OCI-LY7 (cell line): ENCODE measurements around the gene SIGLEC5. TPM values are rescaled to one million over a fixed set of nuclear protein-coding genes. Genes with fewer than 3 reads are reported as not detected.

ENCODE experiments used
- BruUV-seq: library from RNA; stranded (reverse); fragments of 400-500 nt; replicated peaks from 2 replicates; lab custom pipeline; 2021; lab: Mats Ljungman, UMichigan
- CTCF ChIA-PET: fragments of 300-600 bp; sonication (Branson Sonifier 250); formaldehyde crosslinking; loops from one replicate; lab custom pipeline; 2022; ENCODE audit warnings: antibody characterized with exemption; ENCODE audit not compliant: unreplicated experiment; lab: Charles Lee
- POLR2A ChIA-PET: fragments of 300-600 bp; sonication (Branson Sonifier 250); formaldehyde crosslinking; loops from one replicate; lab custom pipeline; 2022; ENCODE audit warnings: antibody characterized with exemption; lab: Charles Lee
- DNase-seq: peaks from one replicate; pipeline ENCODE4 v3.0.0-alpha.2; 2015; ENCODE audit warnings: low spot score
- H2AFZ ChIP-seq: fragments of 200-600 bp; sonication (generic), shearing (Covaris generic); 2 replicates; pipeline ENCODE4 v1.6.1; 2014; ENCODE audit warnings: mild to moderate bottlenecking, antibody characterized with exemption, low read length, moderate library complexity
- H3K27ac ChIP-seq: fragments of 200-600 bp; sonication (generic); 2 replicates; pipeline ENCODE4 v1.5.1; 2014; ENCODE audit warnings: mixed run types, low read depth, mild to moderate bottlenecking, moderate library complexity, low read length, inconsistent platforms; ENCODE audit not compliant: poor library complexity, severe bottlenecking
- H3K36me3 ChIP-seq: fragments of 200-600 bp; sonication (generic); 2 replicates; pipeline ENCODE4 v1.6.1; 2014; ENCODE audit warnings: mild to moderate bottlenecking, antibody characterized with exemption, low read length, moderate library complexity, mixed read lengths; ENCODE audit not compliant: insufficient read depth
- H3K4me1 ChIP-seq: fragments of 200-600 bp; sonication (generic); 2 replicates; pipeline ENCODE4 v1.5.1; 2014; ENCODE audit warnings: mild to moderate bottlenecking, low read length; ENCODE audit not compliant: insufficient read depth, poor library complexity, severe bottlenecking
- H3K4me2 ChIP-seq: fragments of 200-600 bp; sonication (generic); 2 replicates; pipeline ENCODE4 v1.6.1; 2014; ENCODE audit warnings: mild to moderate bottlenecking, low read length
- H3K4me3 ChIP-seq: fragments of 200-600 bp; sonication (generic); 2 replicates; pipeline ENCODE4 v1.5.1; 2014; ENCODE audit warnings: mild to moderate bottlenecking, low read depth, low read length; ENCODE audit not compliant: poor library complexity, severe bottlenecking
- H3K79me2 ChIP-seq: fragments of 200-600 bp; sonication (generic); 2 replicates; pipeline ENCODE4 v1.6.1; 2016; ENCODE audit warnings: low read depth, mild to moderate bottlenecking, low read length, moderate library complexity, mixed read lengths; ENCODE audit not compliant: insufficient read depth
- H3K9me2 ChIP-seq: fragments of 200-600 bp; sonication (generic); 2 replicates; pipeline ENCODE4 v1.6.1; 2016; ENCODE audit warnings: mild to moderate bottlenecking, low read length, mixed read lengths; ENCODE audit not compliant: insufficient read depth
- H3K9me3 ChIP-seq: fragments of 200-600 bp; sonication (generic); 2 replicates; pipeline ENCODE4 v1.6.1; 2014; ENCODE audit warnings: mild to moderate bottlenecking, mixed run types, low read length, mixed read lengths
- H4K20me1 ChIP-seq: fragments of 200-600 bp; sonication (generic); 2 replicates; pipeline ENCODE4 v1.6.1; 2014; ENCODE audit warnings: mild to moderate bottlenecking, antibody characterized with exemption, low read length, moderate library complexity, mixed read lengths; ENCODE audit not compliant: insufficient read depth
- EZH2phosphoT487 ChIP-seq: fragments of 200-600 bp; sonication (generic); IDR thresholded peaks from 2 replicates; pipeline ENCODE4 v1.6.1; 2018; ENCODE audit warnings: low read depth, borderline replicate concordance, mild to moderate bottlenecking, mixed run types, antibody characterized with exemption, low read length, moderate library complexity, mixed read lengths
- intact Hi-C: fragments of 100-400 bp; cut with micrococcal nuclease; formaldehyde crosslinking; loops from one replicate; pipeline ENCODE4 v1.10.0; 2022; ENCODE audit not compliant: unreplicated experiment
- total RNA-seq, 2 experiments: library from RNA; depleted of rRNA in 1 of 2; stranded (reverse); fragments of >200 nt in 1 of 2; shearing (Covaris generic) in 1 of 2; gene quantifications; 2 replicates each; pipeline ENCODE4 v1.2.3, GENCODE V29; 2014 to 2022
- TF ChIP-seq, protein P1 (sequence below): fragments of 200-600 bp; sonication (generic); conservative IDR thresholded peaks from 2 replicates; pipeline ENCODE4 v1.5.1; 2014; ENCODE audit warnings: mild to moderate bottlenecking, antibody characterized with exemption, low read length, moderate library complexity, mixed read lengths

Gene SIGLEC5
- total RNA-seq, 2 experiments from 2014 or later, result not detected

- peak within 1 kb of the TSS; percentile 100 for H2AFZ ChIP-seq
- no peaks in the 10 kb centered on the region for H3K9me3 ChIP-seq
- TF ChIP-seq EZH2phosphoT487, result no peak
- TF ChIP-seq, protein P1, sequence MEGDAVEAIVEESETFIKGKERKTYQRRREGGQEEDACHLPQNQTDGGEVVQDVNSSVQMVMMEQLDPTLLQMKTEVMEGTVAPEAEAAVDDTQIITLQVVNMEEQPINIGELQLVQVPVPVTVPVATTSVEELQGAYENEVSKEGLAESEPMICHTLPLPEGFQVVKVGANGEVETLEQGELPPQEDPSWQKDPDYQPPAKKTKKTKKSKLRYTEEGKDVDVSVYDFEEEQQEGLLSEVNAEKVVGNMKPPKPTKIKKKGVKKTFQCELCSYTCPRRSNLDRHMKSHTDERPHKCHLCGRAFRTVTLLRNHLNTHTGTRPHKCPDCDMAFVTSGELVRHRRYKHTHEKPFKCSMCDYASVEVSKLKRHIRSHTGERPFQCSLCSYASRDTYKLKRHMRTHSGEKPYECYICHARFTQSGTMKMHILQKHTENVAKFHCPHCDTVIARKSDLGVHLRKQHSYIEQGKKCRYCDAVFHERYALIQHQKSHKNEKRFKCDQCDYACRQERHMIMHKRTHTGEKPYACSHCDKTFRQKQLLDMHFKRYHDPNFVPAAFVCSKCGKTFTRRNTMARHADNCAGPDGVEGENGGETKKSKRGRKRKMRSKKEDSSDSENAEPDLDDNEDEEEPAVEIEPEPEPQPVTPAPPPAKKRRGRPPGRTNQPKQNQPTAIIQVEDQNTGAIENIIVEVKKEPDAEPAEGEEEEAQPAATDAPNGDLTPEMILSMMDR, result no peak
- 0 out of 2 replicates have a peak, but pooled peaks cover 7% of the 10 kb centered on the region for H3K9me2 ChIP-seq
- no TSS peak for BruUV-seq
- peaks cover 24% of the 10 kb centered on the region for H3K4me1 ChIP-seq
- H3K79me2 ChIP-seq, result peaks cover 15% of the 10 kb centered on the region; the same call in 1 of the 2 replicates
- ChIA-PET CTCF (interaction anchor here (0.5 kb wide), 1 partner anchor 1641 kb away, joined by 4 read pairs; no protein-coding TSS in a partner anchor), POLR2A (interaction anchor here (0.8 kb wide), 1 partner anchor 195 kb away, joined by 4 read pairs; no protein-coding TSS in a partner anchor)
- DNase-seq, result peak; percentile 95
- no peaks in the 10 kb centered on the region for H4K20me1 ChIP-seq
- intact Hi-C loops, result no loop called here
- peak within 1 kb of the TSS; percentile 98 for H3K4me2 ChIP-seq
- peak within 1 kb of the TSS; percentile 80 for H3K4me3 ChIP-seq
- H3K36me3 ChIP-seq, result peaks cover 17% of the 10 kb centered on the region
- H3K27ac ChIP-seq, result no peak within 1 kb of the TSS
Observed at GRCh38 chr19:51570962-51571575, 59.1 kb downstream of the SIGLEC5 start, which contains the start of gene ZNF175. ZNF175 (plus strand) TSS chr19:51571283; CDS start chr19:51573330, 2,047 bp downstream.

- H3K4me1 ChIP-seq, result peaks cover 29% of the 10 kb centered on the region
- no peak overlapping the region for H3K4me3 ChIP-seq
- peaks cover 5% of the 10 kb centered on the region for H3K36me3 ChIP-seq
- ChIA-PET POLR2A (interaction anchor here (0.6 kb wide), 1 partner anchor 1931 kb away, joined by 5 read pairs; no protein-coding TSS in a partner anchor), CTCF (no interaction called here)
- no TSS peak for BruUV-seq
- intact Hi-C loops, result no loop called here
- no peak for DNase-seq
- no peaks in the 10 kb centered on the region for H3K9me3 ChIP-seq
- no peaks in the 10 kb centered on the region for H4K20me1 ChIP-seq
- H3K9me2 ChIP-seq, result 0 out of 2 replicates have a peak, but pooled peaks cover 7% of the 10 kb centered on the region
- TF ChIP-seq EZH2phosphoT487, result no peak
- TF ChIP-seq, protein P1, result no peak
- H3K27ac ChIP-seq, result no peak overlapping the region
- peaks cover 15% of the 10 kb centered on the region; the same call in 1 of the 2 replicates for H3K79me2 ChIP-seq
- H2AFZ ChIP-seq, result no peak overlapping the region
- H3K4me2 ChIP-seq, result no peak overlapping the region
Observed at GRCh38 chr19:51568456-51568855, 61.7 kb downstream of the SIGLEC5 start.

DNA sequence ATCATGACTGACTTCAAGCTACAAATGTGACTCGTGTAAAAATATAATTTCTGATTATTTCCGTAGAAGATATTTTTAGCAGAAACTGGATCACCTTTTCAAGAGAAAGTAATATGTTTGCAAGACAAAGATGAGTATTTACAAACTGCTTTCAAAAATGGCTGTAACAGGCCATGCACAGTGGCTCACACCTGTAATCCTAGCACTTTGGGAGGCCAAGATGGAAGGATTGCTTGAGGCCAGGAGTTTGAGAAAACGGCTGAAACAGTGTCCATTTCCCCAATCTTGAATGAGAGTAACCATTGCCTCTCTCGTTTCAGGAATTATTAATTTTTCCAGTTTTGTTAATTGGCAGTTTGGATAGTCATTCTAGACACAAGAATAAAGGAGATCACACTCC is 62.6 kb downstream of the SIGLEC5 start:
- Histone ChIP-seq H3K4me3 (no peak overlapping the region), H3K9me2 (0 out of 2 replicates have a peak, but pooled peaks cover 7% of the 10 kb centered on the region), H3K27ac (no peak overlapping the region), H3K9me3 (no peaks in the 10 kb centered on the region), H2AFZ (no peak overlapping the region), H4K20me1 (no peaks in the 10 kb centered on the region), H3K4me1 (peaks cover 22% of the 10 kb centered on the region), H3K79me2 (peaks cover 14% of the 10 kb centered on the region; the same call in 1 of the 2 replicates), H3K36me3 (no peaks in the 10 kb centered on the region), H3K4me2 (no peak overlapping the region)
- BruUV-seq, result no TSS peak
- TF ChIP-seq, protein P1, result no peak
- no peak for TF ChIP-seq EZH2phosphoT487
- intact Hi-C loops, result no loop called here
- CTCF ChIA-PET, result no interaction called here
- no peak for DNase-seq
- POLR2A ChIA-PET, result no interaction called here
